Psoas muscle (tissue), 8 donors: ENCODE results near the gene IZUMO4. TPM values are rescaled to one million over a fixed set of nuclear protein-coding genes. Genes with fewer than 3 reads are reported as not detected.

Source experiments
- ATAC-seq, 4 donors: fragments of 200-7000 bp; cut with Tn5 transposase; one replicate each; pipeline ENCODE4 v1.9.1; 2020; ENCODE audit warnings: moderate library complexity in 3 of 4, mild to moderate bottlenecking in 2 of 4
- DNase-seq, 2 donors: peaks; one replicate each; pipeline ENCODE4 v3.0.0-alpha.2; 2020
- H3K27ac ChIP-seq: fragments of 200-600 bp; one replicate; pipeline ENCODE4 v1.8.0; 2022
- H3K27me3 ChIP-seq, 3 donors: fragments of 200-600 bp in 1 of 3; one replicate each; pipeline versions ENCODE4 v1.6.1 to v1.8.0; 2013 to 2022; ENCODE audit warnings: low read length in 2 of 3, mild to moderate bottlenecking in 2 of 3, moderate library complexity in 1 of 3; ENCODE audit not compliant: insufficient read depth in 3 of 3
- H3K36me3 ChIP-seq, 2 donors: fragments of 200-600 bp in 1 of 2; one replicate each; pipeline versions ENCODE4 v1.6.1 to v1.8.0; 2013 to 2022; ENCODE audit warnings: low read depth in 1 of 2, mild to moderate bottlenecking in 1 of 2, moderate library complexity in 1 of 2; ENCODE audit not compliant: insufficient read depth in 1 of 2
- H3K4me1 ChIP-seq: fragments of 200-600 bp; one replicate; pipeline ENCODE4 v1.8.0; 2022
- H3K4me3 ChIP-seq: fragments of 200-600 bp; one replicate; pipeline ENCODE4 v1.8.0; 2022; ENCODE audit warnings: mild to moderate bottlenecking
- H3K9me3 ChIP-seq: fragments of 200-600 bp; one replicate; pipeline ENCODE4 v1.8.0; 2022
- CTCF ChIP-seq: fragments of 200-600 bp; IDR thresholded peaks from one replicate; pipeline ENCODE4 v1.8.0; 2022; ENCODE audit warnings: antibody characterized with exemption
- WGBS, 3 donors: extraction: QIAGEN DNeasy Blood & Tissue Kit; methylation state at CpG; one replicate each; pipeline versions ENCODE4 v1.1.6 to v1.1.7; 2013; 5-methylcytosine and 5-hydroxymethylcytosine counted together
- intact Hi-C, 2 donors: fragments of 100-400 bp; cut with DNase I; formaldehyde crosslinking; loops; one replicate each; pipeline versions ENCODE4 v1.11.0 to v1.14.2; 2022
- polyA plus RNA-seq, 3 donors: library from polyadenylated mRNA; stranded (reverse); fragments of 200-250 nt; gene quantifications; one replicate each; pipeline ENCODE4 v1.2.3, GENCODE V29; 2013
- total RNA-seq, 4 donors: library from RNA; stranded (reverse); fragmentation: NEBNext Ultra II Directional in 2 of 4; extraction: Animal tissue kit (Norgen Biotek cat#: 25700) in 2 of 4; gene quantifications; one replicate each; pipeline versions ENCODE4 v1.2.1 to v1.2.4, GENCODE V29; 2021 to 2023
- donor health status: healthy with polysubstance abuse.
- donor health status: DM: no; HTN: no; CAD: no; lungs with moderate emphysema.
- donor health status: Bipolar disorder and iron deficiency.
- donor health status: healthy.
- donor health status: DM: yes; HTN: yes; CAD: no.
- donor health status: DM: no; HTN: no; CAD: no.
- donor health status: DM: no; HTN: no; CAD: no.
- donor health status: DM: yes; HTN: yes; CAD: no.

Gene IZUMO4
- total and polyA plus RNA-seq, 7 donors, result 0.69 to 3.0 (median 1.6) TPM

GRCh38 chr19:2056837-2057192 is 39.9 kb upstream of the IZUMO4 start:
- DNase-seq (peak in 1 of 2 donors; percentile 54), ATAC-seq (no peak)
- Histone ChIP-seq H3K4me1 (peaks cover 40% of the 10 kb centered on the region), H3K4me3 (no peak overlapping the region), H3K27ac (peak overlapping the region; percentile 97), H3K9me3 (no peaks in the 10 kb centered on the region), H3K36me3 (no peaks in the 10 kb centered on the region), H3K27me3 (no peaks in the 10 kb centered on the region)
- intact Hi-C loops, result no loop called here
- TF ChIP-seq CTCF, result no peak
- 43 to 52% (median 46%) methylated on average over 5 of the region's 5 CpGs for WGBS, 3 donors

DNA sequence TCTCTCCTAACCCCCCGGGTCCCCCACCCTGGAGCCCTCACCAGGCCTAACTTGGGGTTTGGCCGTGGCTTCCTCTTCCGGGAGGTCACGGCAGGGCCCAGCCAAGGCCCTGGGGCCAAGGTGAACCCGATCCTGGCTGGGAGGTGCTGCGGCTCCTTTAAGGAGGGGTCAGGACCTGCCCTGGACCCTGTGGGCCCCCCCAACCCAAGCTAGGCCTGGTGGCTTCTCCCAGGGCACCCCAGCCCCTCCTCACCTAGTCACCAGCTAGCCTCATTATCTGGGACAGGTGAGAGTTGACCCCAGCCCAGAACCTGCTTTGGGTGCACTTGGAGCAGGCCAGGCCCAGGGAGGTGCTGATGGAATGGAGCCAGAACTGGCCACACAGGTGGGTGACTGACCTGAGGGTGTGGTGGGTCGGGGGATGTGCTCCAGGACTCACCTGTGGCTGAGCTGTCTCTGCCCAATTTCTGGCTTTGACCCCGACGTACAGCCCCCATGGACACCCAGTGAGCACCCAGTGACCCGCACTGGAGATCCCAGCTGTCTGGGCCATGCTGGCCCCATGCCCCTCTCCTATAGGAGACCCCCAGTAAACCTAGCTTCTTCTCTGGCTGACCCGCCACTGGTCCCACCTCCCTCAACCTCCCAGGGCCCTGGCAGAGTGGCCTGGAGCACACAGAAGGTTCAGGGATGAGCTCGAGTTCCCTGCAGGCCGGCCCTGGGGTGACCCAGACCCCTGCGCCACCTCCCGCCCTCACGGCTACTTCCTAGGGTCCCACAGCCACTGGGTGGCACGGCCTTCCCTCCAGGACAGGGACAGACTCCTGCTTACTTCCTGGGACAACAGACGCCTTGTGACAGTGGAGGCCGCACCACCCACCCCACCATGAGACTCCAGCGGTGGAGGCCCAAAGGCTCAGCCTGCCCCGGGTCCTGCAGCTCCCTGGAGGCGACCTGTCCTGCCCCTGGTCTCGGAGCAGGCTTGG is 38.9 kb upstream of the IZUMO4 start:
- no peak for TF ChIP-seq CTCF
- H3K9me3 ChIP-seq, result no peaks in the 10 kb centered on the region
- peak overlapping the region; percentile 97 for H3K27ac ChIP-seq
- 83 to 86% (median 85%) methylated on average over 22 to 23 of the region's 23 CpGs for WGBS, 3 donors
- intact Hi-C loops, result no loop called here
- H3K27me3 ChIP-seq, result no peaks in the 10 kb centered on the region
- ATAC-seq (no peak), DNase-seq (peak in 1 of 2 donors; percentile 62)
- H3K36me3 ChIP-seq, result no peaks in the 10 kb centered on the region
- H3K4me1 ChIP-seq, result peaks cover 49% of the 10 kb centered on the region
- no peak overlapping the region for H3K4me3 ChIP-seq

GRCh38 chr19:2058570-2059421 is 37.9 kb upstream of the IZUMO4 start:
- H3K9me3 ChIP-seq, result no peaks in the 10 kb centered on the region
- DNase-seq (peak in 1 of 2 donors; percentile 47), ATAC-seq (no peak)
- H3K27me3 ChIP-seq, result no peaks in the 10 kb centered on the region
- H3K4me3 ChIP-seq, result peak overlapping the region; percentile 79
- intact Hi-C loops, result no loop called here
- TF ChIP-seq CTCF, result no peak
- no peaks in the 10 kb centered on the region for H3K36me3 ChIP-seq
- 85 to 88% (median 88%) methylated on average over 27 of the region's 27 CpGs for WGBS, 3 donors
- H3K4me1 ChIP-seq, result peaks cover 57% of the 10 kb centered on the region
- peak overlapping the region; percentile 97 for H3K27ac ChIP-seq

DNA sequence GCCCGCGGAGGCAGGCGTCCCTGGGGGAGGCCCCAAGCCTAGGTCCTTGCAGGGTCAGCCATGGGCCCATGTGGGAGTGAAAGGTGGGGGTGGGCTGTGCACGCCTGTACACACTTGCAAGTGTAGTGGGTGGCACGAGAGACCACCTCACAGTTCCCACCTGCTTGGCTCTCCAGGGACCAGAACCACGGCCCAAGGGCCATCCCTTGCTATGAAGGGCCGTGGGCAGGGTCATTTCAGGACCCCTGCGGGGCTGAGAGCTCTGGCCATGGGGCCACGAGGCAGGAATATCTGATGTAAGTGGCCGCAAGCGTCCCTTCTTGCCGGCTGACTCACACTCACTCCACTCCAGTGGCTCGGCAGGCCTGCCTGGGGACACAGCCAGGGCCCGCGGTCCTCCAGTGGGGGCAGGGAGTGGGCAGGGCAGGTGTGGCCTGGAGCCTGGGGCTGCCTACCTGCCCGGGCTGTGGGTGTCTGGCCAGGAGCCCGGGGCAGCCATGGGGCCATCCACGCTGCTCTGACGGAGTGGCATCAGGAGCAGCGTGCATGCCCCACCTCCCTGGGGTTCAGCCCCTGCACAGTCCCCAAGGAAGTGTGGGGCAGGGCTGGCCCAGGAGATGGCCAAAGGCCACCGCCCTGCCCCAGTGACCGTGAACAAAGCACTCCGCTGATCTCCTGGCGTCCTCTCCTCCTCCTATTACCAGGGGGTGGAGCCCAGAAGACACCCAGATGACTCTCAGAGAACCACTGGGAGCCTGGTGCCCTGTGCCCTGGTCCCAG is 37.1 kb upstream of the IZUMO4 start:
- WGBS, 3 donors, result 18 to 31% (median 22%) methylated on average over 21 to 24 of the region's 24 CpGs
- ATAC-seq, result peak; percentile 71 to 80 (median 71)
- Histone ChIP-seq H3K4me1 (peaks cover 63% of the 10 kb centered on the region), H3K9me3 (no peaks in the 10 kb centered on the region), H3K4me3 (peak overlapping the region; percentile 79), H3K36me3 (no peaks in the 10 kb centered on the region), H3K27me3 (no peaks in the 10 kb centered on the region), H3K27ac (peak overlapping the region; percentile 97)
- DNase-seq, result peak; percentile 85 to 94
- TF ChIP-seq CTCF, result no peak
- intact Hi-C loops, result no loop called here
